DMS53 treated with DMSO at 0.1 percent for 48 hours (cell line): Measurements from ENCODE around the gene POC1A.

Experiments
- DNase-seq: peaks from one replicate; lab custom pipeline; 2025; ENCODE audit not compliant: unreplicated experiment; lab: John Stamatoyannopoulos, UW

Gene POC1A

DNA sequence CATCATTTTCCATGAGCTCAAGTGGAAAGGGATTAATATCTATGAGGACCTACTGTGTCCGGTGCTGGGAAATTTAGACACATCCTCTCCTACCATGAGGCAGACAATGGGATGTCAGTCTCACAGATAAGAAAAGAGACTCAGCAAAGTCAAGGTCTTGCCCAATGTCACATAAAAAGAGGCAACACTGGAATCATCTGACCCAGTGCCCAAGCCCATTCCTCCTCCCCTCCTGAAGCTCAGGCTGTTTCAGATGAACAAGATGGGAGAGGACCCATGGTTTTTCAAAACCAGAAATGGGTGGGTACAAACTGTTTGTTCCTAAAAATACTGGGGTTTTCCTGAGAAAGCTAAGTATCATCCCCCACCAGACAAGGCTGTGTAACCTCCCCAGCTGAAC lies 22.2 kb downstream of the POC1A start:
- DNase-seq: no peak

DNA sequence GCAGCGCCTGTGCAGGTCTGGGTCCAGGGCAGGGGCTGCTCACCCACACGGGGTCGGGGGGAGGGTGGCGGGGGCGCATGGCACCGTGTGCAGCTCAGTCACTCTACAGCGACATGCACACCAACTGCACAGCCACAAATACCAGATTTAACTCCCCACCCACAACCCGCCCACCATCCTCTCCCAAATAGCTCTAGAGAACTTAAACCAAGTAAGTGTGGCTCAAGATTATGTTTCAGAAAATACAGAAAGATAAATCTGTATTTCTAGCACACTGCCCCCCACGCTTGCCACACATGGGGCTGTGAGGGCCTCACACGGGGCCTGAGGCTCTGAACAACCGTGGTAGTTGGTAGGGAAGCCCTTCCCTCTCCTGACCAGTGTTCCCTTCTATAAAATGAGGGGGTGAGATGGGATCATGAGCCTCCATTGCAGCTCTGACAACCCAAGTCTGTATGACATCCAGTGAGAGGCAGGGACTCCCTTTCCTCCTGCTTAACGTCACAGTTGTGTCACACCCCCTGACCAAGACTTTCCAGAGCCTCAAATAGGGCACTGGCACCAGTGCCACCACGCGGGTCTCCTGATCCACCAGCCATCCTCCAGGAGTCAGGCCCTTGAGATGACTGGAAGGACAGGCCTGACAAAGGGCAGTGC lies 23.1 kb downstream of the POC1A start:
- no peak for DNase-seq

DNA sequence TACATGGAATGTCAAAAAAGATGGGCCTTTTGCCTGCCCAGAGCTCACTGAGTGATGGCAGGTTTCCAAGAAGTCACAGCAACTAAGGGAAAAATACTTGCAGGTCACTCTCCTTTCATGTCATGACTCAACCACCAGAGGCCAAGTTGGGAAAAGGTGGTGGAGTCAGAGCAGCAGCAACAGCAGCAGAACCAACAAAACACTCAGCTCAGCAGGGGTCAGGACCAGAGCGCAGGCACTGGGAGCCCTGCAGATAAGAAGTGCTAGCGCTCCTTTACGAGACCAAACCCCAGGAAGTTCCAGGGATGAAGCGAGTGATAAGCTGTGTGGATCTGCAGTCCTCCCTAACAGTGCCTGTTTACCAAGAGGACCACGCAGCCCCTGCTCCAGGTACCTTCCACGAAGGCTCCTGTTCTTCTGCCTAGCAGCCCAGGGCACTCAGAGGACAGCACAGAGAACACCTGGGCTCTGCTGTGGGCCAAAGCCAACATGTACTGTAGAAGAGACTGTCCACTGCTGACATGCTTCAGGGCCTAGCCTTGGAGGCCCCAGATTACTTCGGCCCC lies 26.0 kb downstream of the POC1A start:
- no peak for DNase-seq

DNA sequence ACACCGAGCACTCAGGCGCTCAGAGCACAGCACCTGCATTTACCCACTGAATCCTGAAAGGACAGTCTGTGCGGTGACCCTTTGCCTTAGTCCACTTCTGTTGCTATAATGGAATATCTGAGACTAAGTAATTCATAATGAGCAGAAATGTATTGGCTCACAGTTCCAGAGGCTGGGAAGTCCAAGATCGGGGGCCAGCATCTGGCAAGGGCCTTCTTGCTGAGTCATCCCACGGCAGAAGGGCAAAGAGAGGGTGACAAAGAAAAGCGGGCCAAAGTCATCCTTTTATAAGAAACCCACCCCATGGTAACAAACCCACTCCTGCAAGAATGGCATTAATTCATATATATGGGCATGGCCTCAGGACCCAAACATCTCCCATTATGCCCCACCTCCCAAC lies 27.7 kb downstream of the POC1A start:
- no peak for DNase-seq

DNA sequence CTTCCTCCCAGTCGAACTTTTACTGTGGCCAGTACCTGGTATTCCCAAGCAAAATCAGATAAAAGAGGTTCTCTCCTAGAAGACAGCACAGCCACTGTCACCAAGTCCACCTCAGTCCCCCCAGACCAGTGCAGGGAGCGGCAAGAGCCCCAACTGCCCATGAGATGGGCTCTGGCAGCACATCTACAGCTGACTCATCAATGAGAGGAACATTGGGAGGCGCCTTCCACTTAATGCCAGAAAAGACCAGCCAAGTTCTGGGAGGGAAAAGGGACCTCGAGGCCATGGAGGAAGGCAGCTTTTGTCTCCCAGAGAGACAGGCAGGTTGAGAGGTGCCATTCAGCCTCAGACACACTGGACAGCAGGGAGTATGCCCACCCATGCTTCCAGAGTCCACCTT lies 28.2 kb downstream of the POC1A start:
- DNase-seq: no peak

DNA sequence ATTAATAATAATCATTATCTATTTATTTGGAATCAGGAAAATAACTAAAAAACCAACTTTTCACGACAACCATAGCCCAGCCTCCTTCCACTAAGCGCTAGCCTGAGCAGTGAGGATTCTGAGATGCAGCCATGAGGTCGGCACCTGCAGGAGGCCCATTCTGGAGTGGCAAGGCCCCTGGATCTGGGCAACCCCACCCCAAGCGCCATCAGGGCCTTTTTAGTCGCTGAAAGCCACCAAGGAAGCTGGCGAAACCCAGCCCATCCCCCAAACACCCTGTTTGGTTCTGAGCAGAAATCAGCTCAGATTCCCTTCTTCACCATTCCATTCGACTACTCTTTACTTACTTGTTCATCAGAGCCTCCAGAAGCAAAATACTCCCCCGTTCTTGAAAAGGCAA lies 29.5 kb downstream of the POC1A start:
- DNase-seq: no peak

DNA sequence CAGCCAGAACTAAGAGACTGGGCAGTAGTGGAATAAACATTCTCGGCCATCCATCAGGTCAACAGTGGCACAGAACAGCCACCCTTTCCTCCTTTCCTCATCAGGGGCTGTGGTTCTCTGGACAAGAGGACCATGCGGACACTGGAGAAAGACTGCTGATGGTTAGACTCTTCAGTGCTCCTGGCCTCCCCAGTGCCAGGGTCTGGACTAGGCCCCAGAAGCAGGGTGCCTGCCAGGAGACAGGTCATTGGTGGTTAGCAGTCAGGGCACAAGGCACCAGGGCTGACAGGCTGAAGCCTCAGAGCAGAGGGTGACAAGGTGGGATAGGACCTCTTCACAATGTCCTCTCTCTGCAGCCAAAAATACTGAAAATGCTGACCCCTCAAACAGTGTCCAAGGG lies 30.1 kb downstream of the POC1A start:
- DNase-seq: no peak

DNA sequence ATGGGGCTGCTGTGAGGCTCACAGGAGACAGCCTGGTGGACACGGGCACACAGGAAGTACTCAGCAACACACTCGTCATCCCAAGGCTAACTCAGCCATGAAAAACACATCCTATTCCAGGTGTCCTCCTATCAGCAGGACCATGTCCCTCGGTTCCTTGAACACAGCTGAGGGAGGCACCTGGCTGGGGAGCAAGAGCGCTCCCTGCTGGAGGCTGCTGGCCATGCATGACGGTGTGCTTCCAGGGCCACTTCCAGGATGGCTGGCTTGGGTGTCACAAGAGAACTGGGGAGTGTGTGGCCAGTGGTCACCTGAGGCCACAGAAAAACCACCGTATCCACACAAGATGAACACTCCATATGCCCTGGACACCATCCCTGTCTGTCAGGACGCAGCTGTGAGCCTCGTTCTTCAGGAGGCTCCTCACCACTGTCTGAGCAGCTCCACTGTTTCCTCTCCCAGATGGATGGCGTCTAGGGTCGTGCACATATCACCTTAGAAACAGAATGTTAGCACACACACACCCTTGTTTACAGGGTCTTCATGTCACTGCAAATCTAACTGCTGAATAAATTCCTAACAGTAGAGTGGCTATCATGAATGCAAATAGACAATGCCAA lies 31.0 kb downstream of the POC1A start:
- DNase-seq: peak; percentile 19

DNA sequence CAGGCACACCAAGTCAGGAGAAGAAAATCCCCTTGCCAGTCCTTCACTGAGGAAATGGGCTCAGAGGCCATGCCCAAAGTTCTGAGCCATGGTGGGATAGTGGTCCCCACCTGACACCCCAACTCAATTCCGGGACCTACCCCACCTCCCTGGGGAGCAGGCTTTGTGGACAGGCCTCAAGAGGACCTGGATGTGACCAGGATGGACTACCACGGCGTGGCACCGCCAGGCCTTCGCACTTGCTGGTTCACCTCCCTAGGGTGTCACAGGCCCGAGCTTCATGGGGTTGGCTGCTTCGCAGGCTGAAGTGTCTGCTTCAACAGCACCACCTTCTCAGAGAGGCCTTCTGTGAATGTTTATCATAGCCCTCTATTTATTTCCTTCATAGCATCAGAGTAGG lies 31.7 kb downstream of the POC1A start:
- no peak for DNase-seq

DNA sequence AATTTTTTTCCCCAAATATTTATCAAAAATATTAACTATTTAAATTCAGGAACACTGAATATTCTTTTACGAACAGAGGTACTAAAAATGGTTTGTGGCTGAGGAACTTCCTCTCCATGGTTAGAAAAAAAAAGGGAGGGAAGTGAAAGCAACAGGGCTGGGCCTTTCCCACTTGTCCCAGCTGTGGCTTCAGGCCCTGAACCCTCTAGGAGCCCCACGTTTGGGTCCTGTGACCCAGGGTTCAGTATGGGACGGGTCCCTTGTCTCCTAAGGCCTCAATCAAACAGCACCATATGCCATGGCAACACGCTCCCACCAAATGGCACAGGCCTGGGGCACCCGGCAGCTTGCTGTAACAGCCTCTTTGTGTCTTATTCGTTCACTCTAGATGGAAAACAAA lies 32.4 kb downstream of the POC1A start:
- DNase-seq: no peak

DNA sequence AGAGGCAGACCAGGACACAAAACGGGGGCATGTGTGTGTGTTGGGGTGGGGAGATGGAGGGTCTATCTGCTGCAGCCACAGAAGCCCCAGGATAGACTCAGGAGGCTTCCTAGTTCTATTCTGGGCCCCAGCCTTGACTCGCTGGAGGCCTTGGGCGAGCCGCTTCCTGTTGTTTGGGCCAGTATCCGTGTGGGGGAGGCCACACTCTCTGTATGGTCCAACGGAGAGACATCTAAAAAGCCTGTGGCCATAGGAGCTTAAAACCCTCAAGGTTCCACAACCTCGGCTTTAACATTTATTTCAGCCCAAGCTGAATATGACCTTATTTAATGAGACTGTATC lies 32.8 kb downstream of the POC1A start:
- DNase-seq: no peak

DNA sequence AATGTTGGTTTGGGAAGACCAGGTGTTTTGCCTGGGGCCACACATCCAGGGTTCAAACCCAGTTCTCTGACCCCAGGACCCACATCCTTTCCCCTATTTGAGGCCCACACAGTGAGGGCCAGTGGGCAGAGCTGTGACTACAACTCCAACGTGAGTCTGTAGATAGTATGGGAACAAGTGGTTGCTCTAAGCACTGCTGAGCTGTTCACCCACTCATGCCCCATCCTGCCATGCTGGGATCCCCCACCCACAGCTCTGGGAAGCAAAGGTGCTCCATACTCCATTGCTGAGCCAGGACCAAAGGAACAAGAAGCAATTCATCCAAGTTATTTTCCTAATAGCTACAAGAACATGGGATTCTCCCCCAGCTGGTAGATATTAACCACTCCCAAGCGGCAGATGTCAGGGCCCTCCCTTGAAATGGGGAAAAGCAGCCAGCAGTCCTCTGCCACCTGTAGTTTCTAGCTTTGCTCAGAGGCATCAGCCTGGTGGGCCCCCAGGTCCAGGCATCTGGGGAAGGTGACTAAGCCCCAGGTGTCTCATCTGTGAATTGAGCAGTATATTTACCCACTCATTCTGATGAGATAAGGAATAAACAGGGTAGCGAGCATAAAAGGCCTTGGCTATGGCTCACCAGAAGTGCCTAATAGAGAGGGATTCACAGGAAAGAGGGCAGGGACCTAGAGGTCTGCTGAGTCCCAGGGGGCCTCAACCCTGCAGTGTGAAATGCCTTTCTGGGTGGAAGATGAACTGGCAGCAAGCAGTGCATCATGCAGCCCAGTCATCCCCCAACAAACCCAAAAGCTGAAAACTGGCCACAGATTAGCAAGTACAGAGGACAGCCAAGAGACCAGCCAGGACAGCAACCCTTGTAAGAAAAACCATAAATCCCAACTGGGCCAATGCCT lies 33.4 kb downstream of the POC1A start:
- DNase-seq: no peak

DNA sequence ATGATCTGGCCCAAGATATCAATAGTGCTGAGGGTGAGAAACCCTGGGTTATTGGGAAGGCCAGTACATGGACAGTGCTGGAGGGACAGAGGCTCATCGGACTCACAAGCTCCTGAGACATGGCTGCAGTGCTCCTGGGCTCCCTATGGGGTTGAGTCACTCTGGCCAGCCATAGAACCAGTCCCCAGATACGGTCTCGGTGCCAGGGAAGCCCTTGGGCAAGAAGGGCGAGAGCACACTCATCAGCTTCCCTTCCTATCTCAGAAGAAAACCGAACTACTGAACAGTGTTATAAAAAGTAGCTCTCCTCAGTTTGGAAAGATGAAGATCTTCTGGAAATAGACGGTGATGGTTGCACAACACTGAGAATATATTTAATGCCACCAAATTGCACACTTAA lies 34.4 kb downstream of the POC1A start:
- no peak for DNase-seq

DNA sequence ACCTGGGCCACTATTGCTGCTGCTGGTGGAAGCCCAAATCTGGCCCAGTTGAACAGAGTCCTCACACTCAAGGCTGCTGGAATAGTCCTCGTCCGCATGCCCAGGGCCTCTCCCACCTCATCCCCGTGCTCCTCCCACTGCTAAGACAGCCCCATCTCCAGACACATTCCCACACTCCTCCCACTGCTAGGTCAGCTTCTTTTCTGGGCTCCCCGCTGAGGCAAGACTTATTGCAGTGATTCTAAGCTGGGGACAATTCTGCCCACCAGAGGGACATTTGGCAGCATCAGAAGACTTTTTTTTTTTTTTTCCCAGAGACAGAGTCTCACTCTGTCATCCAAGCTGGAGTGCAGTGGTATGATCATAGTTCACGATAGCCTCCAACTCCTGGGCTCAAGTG lies 35.1 kb downstream of the POC1A start:
- no peak for DNase-seq

DNA sequence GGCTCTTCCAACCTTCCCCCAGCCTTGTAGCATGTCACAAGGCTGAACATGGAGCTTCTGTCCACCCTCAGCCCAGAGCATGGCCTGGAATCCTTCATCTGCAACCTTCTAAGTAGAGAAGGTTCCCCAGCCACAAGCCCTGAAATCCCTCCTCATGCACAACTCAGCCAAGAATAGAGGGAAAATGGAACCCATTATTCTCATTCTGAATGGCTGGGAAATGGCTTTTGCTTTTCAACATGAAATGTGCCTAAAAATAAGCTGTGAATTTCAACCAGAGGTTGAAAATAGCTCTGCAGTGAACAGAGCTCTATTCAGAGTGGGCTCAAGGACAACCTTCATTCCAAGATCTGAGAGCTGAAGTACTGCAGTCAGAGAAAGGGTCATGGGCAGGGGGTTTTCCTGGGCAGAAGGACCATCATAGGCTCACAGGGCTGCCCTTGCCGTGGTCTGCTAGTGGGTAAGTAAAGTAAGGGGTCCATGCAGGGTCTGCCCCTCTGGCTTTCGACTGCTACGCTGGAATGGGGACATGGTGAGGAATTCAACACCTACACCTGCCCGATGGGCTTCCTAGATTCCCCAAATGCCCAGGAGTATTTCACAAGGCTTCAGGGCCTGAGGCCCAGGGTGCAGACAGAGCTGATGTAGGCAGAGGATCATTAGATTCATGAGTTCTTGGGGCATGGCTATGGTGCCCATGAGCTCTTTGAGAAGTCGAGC lies 35.9 kb downstream of the POC1A start:
- no peak for DNase-seq

DNA sequence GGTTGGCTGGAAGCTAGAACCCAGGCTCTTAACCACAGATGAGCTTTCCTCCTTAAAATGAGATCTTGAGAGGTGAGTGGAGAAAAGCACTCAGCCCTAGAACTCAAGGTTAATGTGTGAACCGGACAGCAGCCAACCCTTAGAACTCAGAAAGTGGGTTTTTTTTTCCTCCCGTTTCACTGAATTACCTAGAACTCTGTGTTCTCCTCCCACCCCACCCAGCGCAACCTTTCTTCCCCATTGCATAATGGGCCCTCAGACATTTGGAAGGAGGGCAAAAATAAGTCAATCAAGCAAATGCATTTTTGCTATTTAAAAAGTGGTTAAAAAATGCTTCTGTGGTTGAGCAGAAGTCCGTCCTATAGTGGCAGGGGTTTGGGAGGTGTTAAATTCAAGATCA lies 36.7 kb downstream of the POC1A start:
- no peak for DNase-seq

DNA sequence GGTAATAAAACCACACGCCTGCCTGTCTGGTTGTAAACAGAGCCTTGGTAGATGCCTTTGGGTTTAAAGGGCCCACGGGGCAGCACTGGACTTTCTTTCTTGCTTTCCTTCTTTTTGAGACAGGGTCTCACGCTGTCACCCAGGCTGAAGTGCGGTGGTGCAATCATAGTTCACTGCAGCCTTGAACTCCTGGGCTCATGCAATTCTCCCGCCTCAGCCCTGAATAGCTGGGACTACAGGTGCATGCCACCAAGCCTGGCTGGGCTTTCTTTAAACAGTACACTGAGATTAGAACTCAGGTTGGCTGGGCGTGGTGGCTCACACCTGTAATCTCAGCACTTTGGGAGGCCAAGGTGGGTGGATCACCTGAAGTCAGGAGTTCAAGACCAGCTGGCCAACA lies 42.2 kb downstream of the POC1A start:
- DNase-seq: no peak

DNA sequence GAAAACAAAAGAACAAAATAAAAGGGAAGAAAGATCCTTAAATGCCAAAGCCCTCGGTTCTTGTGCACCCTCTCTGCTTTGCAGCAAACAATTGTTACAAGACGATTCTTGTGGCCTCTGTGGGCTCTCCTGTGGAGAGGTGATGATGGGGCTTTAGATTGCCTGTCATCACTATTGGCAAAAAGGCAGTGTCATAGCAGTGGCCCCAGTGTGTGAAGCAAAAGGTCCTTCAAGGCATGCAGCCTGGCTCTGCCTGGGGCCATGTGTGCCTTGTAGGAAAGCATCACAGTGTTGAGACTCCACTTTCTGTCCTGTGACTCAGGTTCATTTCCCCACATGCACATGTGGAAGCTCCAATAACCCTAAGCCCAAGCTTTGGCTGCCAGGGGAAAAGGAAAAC lies 43.7 kb downstream of the POC1A start:
- no peak for DNase-seq

DNA sequence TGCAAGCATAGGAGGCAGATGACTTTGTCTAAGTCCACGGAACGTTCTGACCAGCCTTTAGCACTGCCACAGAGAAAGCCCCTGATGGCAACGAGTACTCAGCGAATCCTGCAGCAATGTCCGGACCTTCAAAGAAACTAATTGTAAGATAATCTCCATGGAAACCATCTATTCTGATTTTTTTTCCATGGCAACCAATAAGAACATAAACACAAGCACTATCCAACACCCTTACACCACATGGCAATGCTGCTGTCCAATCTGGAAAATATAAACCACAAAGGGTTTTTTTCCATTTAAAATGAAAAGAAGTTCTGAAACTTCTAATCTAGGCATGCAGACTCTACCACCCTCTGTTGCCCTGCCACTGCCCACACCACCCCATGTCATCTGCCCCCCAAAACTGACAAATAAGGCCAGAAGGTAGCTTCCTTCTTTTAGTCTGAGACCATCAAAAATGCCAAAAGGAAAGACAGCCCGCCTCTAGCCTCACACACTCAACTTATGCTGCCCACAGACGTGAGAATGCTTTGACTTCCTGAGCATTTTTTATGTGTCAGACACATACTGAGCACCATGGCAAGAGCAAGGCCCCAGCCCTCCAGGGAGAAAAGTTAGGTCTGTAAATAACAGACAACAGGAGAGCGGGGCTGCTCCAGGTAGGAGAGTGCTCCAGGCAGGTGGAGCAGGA lies 44.5 kb downstream of the POC1A start:
- no peak for DNase-seq

DNA sequence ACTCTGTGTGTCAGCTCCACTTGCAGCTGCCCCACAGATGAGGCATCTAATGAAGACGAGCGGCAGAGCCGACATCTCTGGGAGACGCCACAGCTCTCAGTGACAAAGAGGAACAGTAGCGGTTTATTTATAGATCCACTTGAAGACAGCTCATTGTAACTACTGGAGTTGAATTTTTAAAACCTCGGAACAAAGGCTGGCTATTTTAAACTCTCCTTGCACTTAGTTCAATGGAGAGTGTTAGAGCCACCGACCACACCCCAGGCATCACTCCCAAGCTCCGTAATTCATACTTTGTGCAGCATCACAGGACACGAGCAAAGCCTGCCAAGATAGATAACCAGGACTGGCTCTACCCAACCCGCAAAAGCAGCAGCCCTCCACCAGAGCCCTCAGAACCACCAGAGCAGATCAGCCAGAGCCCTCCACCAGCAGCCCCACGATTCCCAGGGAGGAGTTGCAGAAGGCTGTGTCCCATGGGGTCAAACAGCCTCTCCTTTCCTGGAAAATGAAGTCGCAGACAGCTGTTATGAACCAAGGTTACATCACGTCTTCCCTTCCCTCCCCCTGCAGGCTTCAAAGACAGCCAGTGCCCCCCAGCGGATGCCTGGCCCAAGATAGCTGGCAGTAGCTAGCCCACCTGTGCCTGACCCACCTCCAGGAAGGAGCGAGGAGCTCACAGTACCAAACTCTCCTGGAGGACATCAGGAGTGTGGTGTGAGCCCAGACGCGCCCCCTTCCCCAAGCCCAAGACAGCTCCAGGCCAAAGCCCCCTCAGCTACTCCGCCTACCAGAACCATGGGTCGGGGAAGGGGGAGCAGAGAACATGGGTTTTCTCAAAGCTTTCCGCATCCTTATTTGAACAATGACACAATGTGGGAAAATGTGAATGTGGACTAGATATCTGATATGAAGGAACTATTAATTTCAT lies 45.7 kb downstream of the POC1A start:
- DNase-seq: no peak
